ENCODE data around the gene EDN1.

The EDN1 gene

DNA sequence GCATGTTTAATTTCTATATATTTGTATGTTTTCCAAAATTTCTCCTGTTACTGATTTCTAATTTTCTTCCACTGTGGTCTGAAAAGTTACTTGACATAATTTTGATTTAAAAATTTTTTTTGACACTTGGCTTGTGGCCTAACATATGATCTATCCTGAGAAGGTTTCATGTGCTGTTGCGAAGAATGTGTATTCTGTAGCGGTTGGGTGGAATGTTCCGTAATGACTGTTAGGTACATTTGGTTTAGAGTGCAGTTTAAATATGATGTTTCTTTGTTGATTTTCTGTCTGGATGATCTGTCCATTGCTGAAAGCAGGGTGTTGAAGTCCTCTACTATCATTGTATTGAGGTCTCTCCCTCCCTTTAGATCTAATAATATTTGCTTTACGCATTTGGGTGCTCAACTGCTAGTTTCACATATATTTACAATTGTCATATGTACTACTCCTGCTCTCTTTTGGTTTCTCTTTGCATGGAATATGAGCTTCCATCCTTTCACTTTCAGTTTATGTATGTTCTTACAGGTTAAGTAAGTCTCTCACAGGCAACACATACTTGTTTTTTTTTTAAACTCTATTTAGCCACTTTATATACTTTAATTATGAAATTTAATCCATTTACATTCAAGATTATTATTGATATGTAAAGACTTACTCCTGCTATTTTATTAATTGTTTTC, 19.5 kb upstream of the EDN1 start:
- ChIA-PET CTCF (no interaction called here), POLR2A (no interaction called here)

DNA sequence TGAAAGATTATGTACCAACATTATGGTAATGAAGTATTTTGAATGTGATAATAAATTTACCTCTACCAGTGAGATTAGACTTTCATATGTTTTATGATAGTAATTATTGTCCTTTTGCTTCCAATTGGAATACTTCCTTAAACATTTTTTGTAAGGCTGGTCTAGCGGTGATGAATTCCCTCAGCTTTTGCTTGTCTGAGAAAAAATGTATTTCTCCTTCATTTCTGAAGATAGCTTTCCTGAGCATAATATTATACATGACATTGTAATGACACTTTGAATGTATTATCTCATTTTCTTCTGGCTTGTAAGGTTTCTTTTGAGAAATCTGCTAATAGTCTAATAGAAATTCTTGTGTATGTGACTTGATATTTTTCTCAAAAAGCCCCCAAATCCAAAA, 18.6 kb upstream of the EDN1 start:
- no peak overlapping the region for H3K4me3 ChIP-seq (ENCODE audit: control insufficient read depth in 1 of 7, extremely low read depth in 1 of 7, insufficient read depth in 4 of 7, low read depth in 2 of 7, low read length in 6 of 7)
- H3K9me3 ChIP-seq (ENCODE audit: control extremely low read depth in 1 of 5, control insufficient read depth in 4 of 5, insufficient read depth in 2 of 5, low read depth in 1 of 5, low read length in 4 of 5), result peaks cover 0 to 18% (median 3%) of the 10 kb centered on the region in 5 experiments
- no peaks in the 10 kb centered on the region for H3K36me3 ChIP-seq (ENCODE audit: control insufficient read depth in 4 of 4, insufficient read depth in 4 of 4, low read length in 3 of 4)
- ChIA-PET CTCF (no interaction called here), POLR2A (no interaction called here)
- peak in 1 of 3 donors; percentile 28 for DNase-seq
- peaks cover 2 to 7% (median 4%) of the 10 kb centered on the region in 4 experiments for H3K4me1 ChIP-seq (ENCODE audit: control extremely low read depth in 1 of 4, control insufficient read depth in 4 of 4, insufficient read depth in 4 of 4, low read length in 3 of 4)
- WGBS (ENCODE audit: insufficient coverage), result no CpG with 5 or more reads among the region's 1 CpG
- H3K27ac ChIP-seq (ENCODE audit: insufficient read depth in 1 of 2, low read depth in 1 of 2, low read length in 2 of 2, poor library complexity in 1 of 2, severe bottlenecking in 2 of 2), result no peak overlapping the region
- H3K27me3 ChIP-seq (replicated peaks in 2 of 5; ENCODE audit: control insufficient read depth in 4 of 5, insufficient read depth in 5 of 5, low read length in 4 of 5), result no peaks in the 10 kb centered on the region

More for the DNA sequence above, 19.5 kb upstream of the EDN1 start:
- H3K9me3 ChIP-seq (ENCODE audit: control extremely low read depth in 1 of 5, control insufficient read depth in 4 of 5, insufficient read depth in 2 of 5, low read depth in 1 of 5, low read length in 4 of 5), result peaks cover 0 to 18% (median 3%) of the 10 kb centered on the region in 5 experiments
- WGBS (ENCODE audit: insufficient coverage), result 100% methylated on average over 1 of the region's 4 CpGs
- H3K27ac ChIP-seq (ENCODE audit: insufficient read depth in 1 of 2, low read depth in 1 of 2, low read length in 2 of 2, poor library complexity in 1 of 2, severe bottlenecking in 2 of 2), result no peak overlapping the region
- no peak overlapping the region for H3K4me3 ChIP-seq (ENCODE audit: control insufficient read depth in 1 of 7, extremely low read depth in 1 of 7, insufficient read depth in 4 of 7, low read depth in 2 of 7, low read length in 6 of 7)
- no peaks in the 10 kb centered on the region for H3K27me3 ChIP-seq (replicated peaks in 2 of 5; ENCODE audit: control insufficient read depth in 4 of 5, insufficient read depth in 5 of 5, low read length in 4 of 5)
- DNase-seq, result peak in 1 of 3 donors; percentile 42
- H3K4me1 ChIP-seq (ENCODE audit: control extremely low read depth in 1 of 4, control insufficient read depth in 4 of 4, insufficient read depth in 4 of 4, low read length in 3 of 4), result peaks cover 2 to 15% (median 8%) of the 10 kb centered on the region in 4 experiments
- no peaks in the 10 kb centered on the region for H3K36me3 ChIP-seq (ENCODE audit: control insufficient read depth in 4 of 4, insufficient read depth in 4 of 4, low read length in 3 of 4)

DNA sequence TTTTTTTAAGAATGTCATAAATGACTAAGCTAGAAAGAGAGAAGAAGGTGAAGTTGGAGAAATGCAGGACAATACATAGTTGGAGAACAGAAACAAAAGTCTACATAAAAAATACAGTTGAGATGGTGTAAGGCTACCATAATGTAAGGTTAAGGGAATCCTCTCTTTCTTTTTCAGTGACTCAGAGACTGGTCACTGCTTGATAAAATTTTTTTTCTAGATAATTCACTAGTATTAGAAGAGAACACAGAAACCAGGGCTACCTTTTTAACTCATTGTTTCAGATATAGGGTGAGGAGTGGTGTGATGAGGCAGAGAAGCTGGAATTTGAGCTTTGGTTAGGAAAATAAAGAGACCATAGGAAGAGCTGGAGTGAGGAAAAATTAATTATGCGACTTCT, 18.2 kb upstream of the EDN1 start:
- WGBS (ENCODE audit: insufficient coverage), result no CpG with 5 or more reads among the region's 1 CpG
- H3K4me1 ChIP-seq (ENCODE audit: control extremely low read depth in 1 of 4, control insufficient read depth in 4 of 4, insufficient read depth in 4 of 4, low read length in 3 of 4), result peaks cover 0 to 3% (median under 1%) of the 10 kb centered on the region in 4 experiments
- no peak overlapping the region for H3K27ac ChIP-seq (ENCODE audit: insufficient read depth in 1 of 2, low read depth in 1 of 2, low read length in 2 of 2, poor library complexity in 1 of 2, severe bottlenecking in 2 of 2)
- POLR2A ChIA-PET, result no interaction called here
- CTCF ChIA-PET, result interaction anchor here (0.7 kb wide), 1 partner anchor 477 kb away, joined by 3 read pairs; no protein-coding TSS in a partner anchor
- no peaks in the 10 kb centered on the region for H3K36me3 ChIP-seq (ENCODE audit: control insufficient read depth in 4 of 4, insufficient read depth in 4 of 4, low read length in 3 of 4)
- no peaks in the 10 kb centered on the region for H3K27me3 ChIP-seq (replicated peaks in 2 of 5; ENCODE audit: control insufficient read depth in 4 of 5, insufficient read depth in 5 of 5, low read length in 4 of 5)
- peaks cover 0 to 18% (median 3%) of the 10 kb centered on the region in 5 experiments for H3K9me3 ChIP-seq (ENCODE audit: control extremely low read depth in 1 of 5, control insufficient read depth in 4 of 5, insufficient read depth in 2 of 5, low read depth in 1 of 5, low read length in 4 of 5)
- no peak for DNase-seq
- H3K4me3 ChIP-seq (ENCODE audit: control insufficient read depth in 1 of 7, extremely low read depth in 1 of 7, insufficient read depth in 4 of 7, low read depth in 2 of 7, low read length in 6 of 7), result no peak overlapping the region

DNA sequence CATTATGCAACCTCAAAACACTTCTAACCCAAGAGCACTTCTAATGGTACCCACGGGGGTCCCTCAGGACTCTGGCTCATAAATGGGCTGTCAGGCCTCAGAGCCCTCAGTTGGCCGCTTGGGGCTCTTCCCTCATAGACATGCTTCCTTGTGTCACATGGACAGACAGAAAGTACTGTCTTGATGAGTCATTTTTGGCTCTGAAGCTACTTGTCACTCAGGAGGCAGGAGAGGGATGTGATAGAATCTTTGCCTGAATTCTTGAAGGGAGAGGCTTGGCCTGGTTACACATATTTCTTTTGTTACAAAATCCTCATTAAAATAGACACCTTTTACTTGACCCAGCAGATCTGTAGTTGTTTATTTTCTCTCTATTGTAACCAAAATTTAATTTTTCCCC, 15.1 kb upstream of the EDN1 start:
- 100% methylated on average over 2 of the region's 2 CpGs for WGBS (ENCODE audit: insufficient coverage)
- Histone ChIP-seq H3K9me3 (ENCODE audit: control extremely low read depth in 1 of 5, control insufficient read depth in 4 of 5, insufficient read depth in 2 of 5, low read depth in 1 of 5, low read length in 4 of 5) (peaks cover 0 to 18% (median 3%) of the 10 kb centered on the region in 5 experiments), H3K36me3 (ENCODE audit: control insufficient read depth in 4 of 4, insufficient read depth in 4 of 4, low read length in 3 of 4) (no peaks in the 10 kb centered on the region), H3K27ac (ENCODE audit: insufficient read depth in 1 of 2, low read depth in 1 of 2, low read length in 2 of 2, poor library complexity in 1 of 2, severe bottlenecking in 2 of 2) (no peak overlapping the region), H3K27me3 (replicated peaks in 2 of 5; ENCODE audit: control insufficient read depth in 4 of 5, insufficient read depth in 5 of 5, low read length in 4 of 5) (no peaks in the 10 kb centered on the region), H3K4me3 (ENCODE audit: control insufficient read depth in 1 of 7, extremely low read depth in 1 of 7, insufficient read depth in 4 of 7, low read depth in 2 of 7, low read length in 6 of 7) (no peak overlapping the region), H3K4me1 (ENCODE audit: control extremely low read depth in 1 of 4, control insufficient read depth in 4 of 4, insufficient read depth in 4 of 4, low read length in 3 of 4) (peaks cover 0 to 9% (median 2%) of the 10 kb centered on the region in 4 experiments)
- DNase-seq, result no peak
- ChIA-PET CTCF (interaction anchor here (9.9 kb wide), 1 partner anchor 13 kb away, joined by 65 read pairs; the partner anchor contains the start of gene EDN1), POLR2A (no interaction called here)

DNA sequence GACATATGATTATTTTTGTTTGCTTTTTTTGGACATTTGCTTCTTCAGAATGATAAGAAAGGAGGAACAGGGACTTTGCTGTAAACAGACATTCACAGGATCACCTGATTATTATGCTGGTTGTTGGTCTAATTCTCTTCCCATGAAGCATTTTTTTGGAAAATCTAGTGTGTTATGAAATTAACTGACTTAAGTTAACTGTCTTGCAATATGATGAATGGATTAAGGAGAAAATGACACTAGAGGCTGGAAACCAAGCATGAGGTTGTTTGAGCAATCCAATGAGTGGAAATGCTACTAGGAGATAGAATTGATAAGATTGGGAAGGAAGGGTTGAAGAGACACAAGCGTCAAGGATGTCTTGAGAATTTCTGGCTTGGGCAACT, 13.2 kb upstream of the EDN1 start:
- ChIA-PET POLR2A (no interaction called here), CTCF (interaction anchor here (9.9 kb wide), 1 partner anchor 12 kb away, joined by 65 read pairs; the partner anchor contains the start of gene EDN1)
- Histone ChIP-seq H3K36me3 (ENCODE audit: control insufficient read depth in 4 of 4, insufficient read depth in 4 of 4, low read length in 3 of 4) (no peaks in the 10 kb centered on the region), H3K4me3 (ENCODE audit: control insufficient read depth in 1 of 7, extremely low read depth in 1 of 7, insufficient read depth in 4 of 7, low read depth in 2 of 7, low read length in 6 of 7) (no peak overlapping the region), H3K27me3 (replicated peaks in 2 of 5; ENCODE audit: control insufficient read depth in 4 of 5, insufficient read depth in 5 of 5, low read length in 4 of 5) (no peaks in the 10 kb centered on the region), H3K4me1 (ENCODE audit: control extremely low read depth in 1 of 4, control insufficient read depth in 4 of 4, insufficient read depth in 4 of 4, low read length in 3 of 4) (peaks cover 0 to 11% (median 2%) of the 10 kb centered on the region in 4 experiments), H3K9me3 (ENCODE audit: control extremely low read depth in 1 of 5, control insufficient read depth in 4 of 5, insufficient read depth in 2 of 5, low read depth in 1 of 5, low read length in 4 of 5) (peaks cover 0 to 12% (median 2%) of the 10 kb centered on the region in 5 experiments), H3K27ac (ENCODE audit: insufficient read depth in 1 of 2, low read depth in 1 of 2, low read length in 2 of 2, poor library complexity in 1 of 2, severe bottlenecking in 2 of 2) (no peak overlapping the region)
- WGBS (ENCODE audit: insufficient coverage), result 100% methylated on average over 1 of the region's 1 CpG
- no peak for DNase-seq

DNA sequence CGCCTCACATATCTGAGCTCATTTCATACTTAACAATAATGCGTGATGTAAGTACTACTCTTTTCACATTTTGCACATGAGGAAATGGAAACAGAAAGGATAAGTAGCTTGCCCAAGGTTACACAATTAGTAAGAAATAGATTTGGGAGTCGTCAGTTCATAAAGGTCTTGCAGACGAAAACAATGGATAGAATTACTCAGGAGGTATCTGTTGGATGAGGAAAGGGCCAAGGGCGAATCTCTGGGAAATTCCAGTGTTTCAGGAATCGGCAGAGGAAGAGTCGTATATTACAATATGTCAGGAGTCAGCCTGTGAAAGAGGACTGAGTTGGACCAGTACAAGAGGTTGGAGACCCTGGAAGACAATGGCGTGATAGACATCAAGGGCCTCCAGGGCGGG, 12.8 kb upstream of the EDN1 start:
- ChIA-PET CTCF (interaction anchor here (1.5 to 9.9 kb wide), 2 partner anchors 11 to 328 kb away, joined by 5 to 65 read pairs; partner anchors contain the start of gene EDN1), POLR2A (no interaction called here)
- Histone ChIP-seq H3K4me1 (ENCODE audit: control extremely low read depth in 1 of 4, control insufficient read depth in 4 of 4, insufficient read depth in 4 of 4, low read length in 3 of 4) (peaks cover 0 to 11% (median 2%) of the 10 kb centered on the region in 4 experiments), H3K36me3 (ENCODE audit: control insufficient read depth in 4 of 4, insufficient read depth in 4 of 4, low read length in 3 of 4) (no peaks in the 10 kb centered on the region), H3K9me3 (ENCODE audit: control extremely low read depth in 1 of 5, control insufficient read depth in 4 of 5, insufficient read depth in 2 of 5, low read depth in 1 of 5, low read length in 4 of 5) (peaks cover 0 to 8% (median 0%) of the 10 kb centered on the region in 5 experiments), H3K27me3 (replicated peaks in 2 of 5; ENCODE audit: control insufficient read depth in 4 of 5, insufficient read depth in 5 of 5, low read length in 4 of 5) (no peaks in the 10 kb centered on the region), H3K4me3 (ENCODE audit: control insufficient read depth in 1 of 7, extremely low read depth in 1 of 7, insufficient read depth in 4 of 7, low read depth in 2 of 7, low read length in 6 of 7) (no peak overlapping the region), H3K27ac (ENCODE audit: insufficient read depth in 1 of 2, low read depth in 1 of 2, low read length in 2 of 2, poor library complexity in 1 of 2, severe bottlenecking in 2 of 2) (no peak overlapping the region)
- DNase-seq, result no peak
- WGBS (ENCODE audit: insufficient coverage), result 100% methylated on average over 7 of the region's 9 CpGs

DNA sequence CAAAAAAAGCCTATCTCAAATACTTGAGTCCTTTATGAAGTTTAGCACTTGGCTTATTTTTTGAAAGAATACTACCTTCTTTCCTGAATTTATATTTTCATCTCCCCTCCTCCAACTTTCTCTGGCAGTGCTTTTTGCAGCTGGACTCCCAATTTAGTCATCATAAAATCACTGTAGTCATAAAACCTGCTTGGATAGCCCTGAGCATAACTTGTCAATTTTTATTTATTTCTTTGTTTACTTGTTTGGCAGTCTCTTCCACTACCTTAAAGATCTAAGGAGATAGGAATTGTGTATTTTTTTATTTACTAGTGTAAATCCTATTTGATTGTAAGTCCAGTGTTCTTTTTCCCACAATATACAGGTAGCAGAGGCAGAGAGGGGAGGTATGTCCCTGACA, 11.2 kb upstream of the EDN1 start:
- POLR2A ChIA-PET, result no interaction called here

More for the DNA sequence above, 11.2 kb upstream of the EDN1 start:
- Histone ChIP-seq H3K27me3 (replicated peaks in 2 of 5; ENCODE audit: control insufficient read depth in 4 of 5, insufficient read depth in 5 of 5, low read length in 4 of 5) (no peaks in the 10 kb centered on the region), H3K36me3 (ENCODE audit: control insufficient read depth in 4 of 4, insufficient read depth in 4 of 4, low read length in 3 of 4) (no peaks in the 10 kb centered on the region), H3K4me1 (ENCODE audit: control extremely low read depth in 1 of 4, control insufficient read depth in 4 of 4, insufficient read depth in 4 of 4, low read length in 3 of 4) (peaks cover 0 to 11% (median 2%) of the 10 kb centered on the region in 4 experiments), H3K27ac (ENCODE audit: insufficient read depth in 1 of 2, low read depth in 1 of 2, low read length in 2 of 2, poor library complexity in 1 of 2, severe bottlenecking in 2 of 2) (no peak overlapping the region), H3K4me3 (ENCODE audit: control insufficient read depth in 1 of 7, extremely low read depth in 1 of 7, insufficient read depth in 4 of 7, low read depth in 2 of 7, low read length in 6 of 7) (no peak overlapping the region), H3K9me3 (ENCODE audit: control extremely low read depth in 1 of 5, control insufficient read depth in 4 of 5, insufficient read depth in 2 of 5, low read depth in 1 of 5, low read length in 4 of 5) (no peaks in the 10 kb centered on the region)
- CTCF ChIA-PET, result interaction anchor here (9.9 kb wide), 1 partner anchor 10 kb away, joined by 65 read pairs; the partner anchor contains the start of gene EDN1
- DNase-seq, result no peak

All from common myeloid progenitor, CD34-positive (primary cell).